WTC11 (cell line): ENCODE data around the gene ATOX1. TPM values are rescaled to one million over a fixed set of nuclear protein-coding genes. Genes with fewer than 3 reads are reported as not detected.

Experiments used
- ATAC-seq: fragments of 200-7000 bp; cut with Tn5 transposase; 2 replicates; pipeline ENCODE4 v1.10.0; 2021; ENCODE audit warnings: mild to moderate bottlenecking, moderate library complexity
- CTCF ChIA-PET: fragments of 300-600 bp; sonication (Branson Sonifier 250); formaldehyde crosslinking; loops from one replicate; lab custom pipeline; 2021; ENCODE audit warnings: antibody characterized with exemption; lab: Charles Lee
- POLR2A ChIA-PET: fragments of 350-600 bp; sonication (Branson Sonifier 250); formaldehyde crosslinking; loops from one replicate; lab custom pipeline; 2021; ENCODE audit warnings: antibody characterized with exemption; lab: Charles Lee
- DNase-seq: peaks from one replicate; pipeline ENCODE4 v3.0.0; 2021; ENCODE audit warnings: low spot score
- H3K27ac Mint-ChIP-seq: 2 replicates; pipeline ENCODE4 v1.8.0; 2021; ENCODE audit warnings: mixed read lengths
- H3K27me3 Mint-ChIP-seq: 2 replicates; pipeline ENCODE4 v1.8.0; 2021; ENCODE audit warnings: low read depth, mild to moderate bottlenecking, moderate library complexity, mixed read lengths
- H3K36me3 Mint-ChIP-seq: 2 replicates; pipeline ENCODE4 v1.8.0; 2021; ENCODE audit warnings: mixed read lengths
- H3K4me1 Mint-ChIP-seq: 2 replicates; pipeline ENCODE4 v1.8.0; 2022; ENCODE audit warnings: mixed read lengths
- H3K4me3 Mint-ChIP-seq: 2 replicates; pipeline ENCODE4 v1.8.0; 2021; ENCODE audit warnings: mild to moderate bottlenecking, moderate library complexity, mixed read lengths
- H3K9me3 Mint-ChIP-seq: 2 replicates; pipeline ENCODE4 v1.8.0; 2021; ENCODE audit warnings: mixed read lengths
- ATF2 ChIP-seq: sonication (generic); formaldehyde crosslinking; IDR thresholded peaks from 2 replicates; pipeline ENCODE4 v1.8.1; 2022; ENCODE audit warnings: low read depth, missing genetic modification reagents, borderline replicate concordance
- CREB1 ChIP-seq: sonication (generic); formaldehyde crosslinking; IDR thresholded peaks from 2 replicates; pipeline ENCODE4 v1.8.0; 2023; ENCODE audit warnings: mild to moderate bottlenecking, missing genetic modification reagents
- ELF4 ChIP-seq: sonication (generic); formaldehyde crosslinking; IDR thresholded peaks from 2 replicates; pipeline ENCODE4 v1.8.1; 2022; ENCODE audit warnings: low read depth, mild to moderate bottlenecking, moderate library complexity, missing genetic modification reagents
- ESRRA ChIP-seq: sonication (generic); formaldehyde crosslinking; IDR thresholded peaks from 2 replicates; pipeline ENCODE4 v1.8.1; 2022; ENCODE audit warnings: mild to moderate bottlenecking, missing genetic modification reagents, borderline replicate concordance
- FOXP1 ChIP-seq: sonication (generic); formaldehyde crosslinking; IDR thresholded peaks from 2 replicates; pipeline ENCODE4 v1.8.0; 2022; ENCODE audit warnings: missing genetic modification reagents, mild to moderate bottlenecking, moderate library complexity, borderline replicate concordance
- FOXP4 ChIP-seq: sonication (generic); formaldehyde crosslinking; IDR thresholded peaks from 2 replicates; pipeline ENCODE4 v1.8.0; 2022; ENCODE audit warnings: mild to moderate bottlenecking, missing genetic modification reagents
- GABPB1 ChIP-seq: sonication (generic); formaldehyde crosslinking; IDR thresholded peaks from 2 replicates; pipeline ENCODE4 v1.8.1; 2023; ENCODE audit warnings: mild to moderate bottlenecking, missing genetic modification reagents
- GRHL2 ChIP-seq: fragments of 250-450 bp; sonication (Bioruptor Pico); IDR thresholded peaks from 2 replicates; pipeline ENCODE4 v1.8.0; 2022; ENCODE audit warnings: mild to moderate bottlenecking, moderate library complexity; ENCODE audit not compliant: insufficient replicate concordance, severe bottlenecking
- HMGA2 ChIP-seq: fragments of 250-450 bp; sonication (Bioruptor Pico); IDR thresholded peaks from 2 replicates; pipeline ENCODE4 v1.4.0; 2021; ENCODE audit warnings: mild to moderate bottlenecking, moderate library complexity
- KAT7 ChIP-seq: sonication (generic); formaldehyde crosslinking; IDR thresholded peaks from 2 replicates; pipeline ENCODE4 v1.8.1; 2023; ENCODE audit warnings: missing genetic modification reagents, mild to moderate bottlenecking, borderline replicate concordance
- MYBL2 ChIP-seq: sonication (generic); formaldehyde crosslinking; IDR thresholded peaks from 2 replicates; pipeline ENCODE4 v1.8.1; 2023; ENCODE audit warnings: mild to moderate bottlenecking, moderate library complexity, missing genetic modification reagents
- NFATC4 ChIP-seq: fragments of 250-450 bp; sonication (Bioruptor Pico); IDR thresholded peaks from 2 replicates; pipeline ENCODE4 v1.9.0; 2021; ENCODE audit warnings: mild to moderate bottlenecking
- NFYB ChIP-seq: sonication (generic); formaldehyde crosslinking; conservative IDR thresholded peaks from 2 replicates; pipeline ENCODE4 v1.8.0; 2022; ENCODE audit warnings: low read depth, missing genetic modification reagents
- PRRX2 ChIP-seq: fragments of 250-450 bp; sonication (Bioruptor Pico); IDR thresholded peaks from 2 replicates; pipeline ENCODE4 v1.8.0; 2021; ENCODE audit warnings: mild to moderate bottlenecking
- TCF7 ChIP-seq: sonication (generic); formaldehyde crosslinking; IDR thresholded peaks from 2 replicates; pipeline ENCODE4 v1.8.0; 2022; ENCODE audit warnings: mild to moderate bottlenecking, low read depth, missing genetic modification reagents, moderate library complexity
- USF1 ChIP-seq: sonication (generic); formaldehyde crosslinking; IDR thresholded peaks from 2 replicates; pipeline ENCODE4 v1.8.0; 2022; ENCODE audit warnings: mild to moderate bottlenecking, missing genetic modification reagents
- ZBTB43 ChIP-seq: sonication (generic); formaldehyde crosslinking; IDR thresholded peaks from 2 replicates; pipeline ENCODE4 v1.8.1; 2023; ENCODE audit warnings: mild to moderate bottlenecking, missing genetic modification reagents
- ZMAT4 ChIP-seq: fragments of 250-450 bp; sonication (Bioruptor Pico); IDR thresholded peaks from 2 replicates; pipeline ENCODE4 v1.9.0; 2021; ENCODE audit warnings: mild to moderate bottlenecking
- ZNF396 ChIP-seq: fragments of 250-450 bp; sonication (Bioruptor Pico); IDR thresholded peaks from 2 replicates; pipeline ENCODE4 v1.8.0; 2021; ENCODE audit warnings: mild to moderate bottlenecking, moderate library complexity, borderline replicate concordance
- ZNF512 ChIP-seq: sonication (generic); formaldehyde crosslinking; IDR thresholded peaks from 2 replicates; pipeline ENCODE4 v1.8.1; 2022; ENCODE audit warnings: missing genetic modification reagents, borderline replicate concordance
- total RNA-seq: library from RNA; stranded (reverse); gene quantifications from 3 replicates; pipeline ENCODE4 v1.2.3, GENCODE V29; 2021
- TF ChIP-seq, protein P1 (sequence below): fragments of 250-450 bp; sonication (Bioruptor Pico); IDR thresholded peaks from 2 replicates; pipeline ENCODE4 v1.8.0; 2021; ENCODE audit warnings: mild to moderate bottlenecking
- TF ChIP-seq, protein P2 (sequence below): sonication (generic); formaldehyde crosslinking; IDR thresholded peaks from 2 replicates; pipeline ENCODE4 v1.8.1; 2023; ENCODE audit warnings: mild to moderate bottlenecking, missing genetic modification reagents
- TF ChIP-seq, protein P3 (sequence below): sonication (generic); formaldehyde crosslinking; conservative IDR thresholded peaks from 2 replicates; pipeline ENCODE4 v1.8.1; 2022; ENCODE audit warnings: mild to moderate bottlenecking, missing genetic modification reagents

The ATOX1 gene
- total RNA-seq, 1 experiment from 2014 or later, result 76.4 TPM

DNA sequence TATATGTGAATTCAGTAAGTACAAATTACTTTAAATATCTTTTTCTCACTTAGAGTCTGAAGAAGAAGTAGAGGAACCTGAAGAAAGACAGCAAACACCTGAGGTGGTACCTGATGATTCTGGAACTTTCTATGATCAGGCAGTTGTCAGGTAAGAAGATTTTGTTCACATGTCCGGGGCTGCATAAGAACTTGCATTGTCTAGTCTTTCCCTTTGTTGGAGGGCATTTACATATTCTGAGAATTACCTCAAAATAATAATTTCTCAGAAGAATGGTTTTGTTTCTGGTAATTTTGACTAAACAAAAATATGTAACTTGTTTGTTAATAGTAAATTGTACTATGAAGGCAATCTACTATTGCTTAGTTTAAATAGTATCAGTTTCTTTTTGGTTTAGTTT, 37.0 kb upstream of the ATOX1 start:
- Mint-ChIP-seq H3K4me1 (no peaks in the 10 kb centered on the region), H3K4me3 (no peak overlapping the region), H3K36me3 (peaks cover 90% of the 10 kb centered on the region), H3K27me3 (no peaks in the 10 kb centered on the region), H3K27ac (no peak overlapping the region), H3K9me3 (no peaks in the 10 kb centered on the region)
- POLR2A ChIA-PET, result no interaction called here
- ATAC-seq, result no peak
- DNase-seq, result no peak
- TF ChIP-seq, protein P1, sequence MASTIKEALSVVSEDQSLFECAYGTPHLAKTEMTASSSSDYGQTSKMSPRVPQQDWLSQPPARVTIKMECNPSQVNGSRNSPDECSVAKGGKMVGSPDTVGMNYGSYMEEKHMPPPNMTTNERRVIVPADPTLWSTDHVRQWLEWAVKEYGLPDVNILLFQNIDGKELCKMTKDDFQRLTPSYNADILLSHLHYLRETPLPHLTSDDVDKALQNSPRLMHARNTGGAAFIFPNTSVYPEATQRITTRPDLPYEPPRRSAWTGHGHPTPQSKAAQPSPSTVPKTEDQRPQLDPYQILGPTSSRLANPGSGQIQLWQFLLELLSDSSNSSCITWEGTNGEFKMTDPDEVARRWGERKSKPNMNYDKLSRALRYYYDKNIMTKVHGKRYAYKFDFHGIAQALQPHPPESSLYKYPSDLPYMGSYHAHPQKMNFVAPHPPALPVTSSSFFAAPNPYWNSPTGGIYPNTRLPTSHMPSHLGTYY (CRISPR knock-in tag), result no peak
- TF ChIP-seq TCF7 (CRISPR knock-in tag) (no peak), ZBTB43 (no peak), ELF4 (CRISPR knock-in tag) (no peak), ATF2 (CRISPR knock-in tag) (no peak)
- CTCF ChIA-PET, result no interaction called here

GRCh38 chr5:151793358-151793757, 34.9 kb upstream of the ATOX1 start:
- no peaks in the 10 kb centered on the region for H3K9me3 Mint-ChIP-seq
- ATAC-seq (no peak), DNase-seq (no peak)
- H3K27me3 Mint-ChIP-seq, result no peaks in the 10 kb centered on the region
- no peak overlapping the region; the same call in 1 of the 2 replicates for H3K27ac Mint-ChIP-seq
- CTCF ChIA-PET, result no interaction called here
- POLR2A ChIA-PET, result no interaction called here
- peaks cover 86% of the 10 kb centered on the region for H3K36me3 Mint-ChIP-seq
- no peak overlapping the region for H3K4me3 Mint-ChIP-seq
- H3K4me1 Mint-ChIP-seq, result no peaks in the 10 kb centered on the region
- TF ChIP-seq PRRX2 (CRISPR knock-in tag) (no peak), CREB1 (CRISPR knock-in tag) (no peak), MYBL2 (CRISPR knock-in tag) (no peak), USF1 (CRISPR knock-in tag) (no peak), ZNF512 (CRISPR knock-in tag) (no peak), GRHL2 (CRISPR knock-in tag) (no peak), KAT7 (CRISPR knock-in tag) (no peak), ESRRA (CRISPR knock-in tag) (no peak), FOXP4 (CRISPR knock-in tag) (no peak), FOXP1 (no peak), ZMAT4 (CRISPR knock-in tag) (no peak), ELF4 (CRISPR knock-in tag) (no peak), GABPB1 (no peak), NFYB (CRISPR knock-in tag) (no peak), HMGA2 (CRISPR knock-in tag) (no peak), ZNF396 (CRISPR knock-in tag) (no peak), NFATC4 (CRISPR knock-in tag) (no peak)
- TF ChIP-seq, protein P2, sequence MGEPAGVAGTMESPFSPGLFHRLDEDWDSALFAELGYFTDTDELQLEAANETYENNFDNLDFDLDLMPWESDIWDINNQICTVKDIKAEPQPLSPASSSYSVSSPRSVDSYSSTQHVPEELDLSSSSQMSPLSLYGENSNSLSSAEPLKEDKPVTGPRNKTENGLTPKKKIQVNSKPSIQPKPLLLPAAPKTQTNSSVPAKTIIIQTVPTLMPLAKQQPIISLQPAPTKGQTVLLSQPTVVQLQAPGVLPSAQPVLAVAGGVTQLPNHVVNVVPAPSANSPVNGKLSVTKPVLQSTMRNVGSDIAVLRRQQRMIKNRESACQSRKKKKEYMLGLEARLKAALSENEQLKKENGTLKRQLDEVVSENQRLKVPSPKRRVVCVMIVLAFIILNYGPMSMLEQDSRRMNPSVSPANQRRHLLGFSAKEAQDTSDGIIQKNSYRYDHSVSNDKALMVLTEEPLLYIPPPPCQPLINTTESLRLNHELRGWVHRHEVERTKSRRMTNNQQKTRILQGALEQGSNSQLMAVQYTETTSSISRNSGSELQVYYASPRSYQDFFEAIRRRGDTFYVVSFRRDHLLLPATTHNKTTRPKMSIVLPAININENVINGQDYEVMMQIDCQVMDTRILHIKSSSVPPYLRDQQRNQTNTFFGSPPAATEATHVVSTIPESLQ, result no peak
- TF ChIP-seq, protein P3, sequence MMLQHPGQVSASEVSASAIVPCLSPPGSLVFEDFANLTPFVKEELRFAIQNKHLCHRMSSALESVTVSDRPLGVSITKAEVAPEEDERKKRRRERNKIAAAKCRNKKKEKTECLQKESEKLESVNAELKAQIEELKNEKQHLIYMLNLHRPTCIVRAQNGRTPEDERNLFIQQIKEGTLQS, result no peak
- TF ChIP-seq, all 79 proteins: peak for 0
